ENCODE measurements around the gene CALB2. TPM values are rescaled to one million over a fixed set of nuclear protein-coding genes. Genes with fewer than 3 reads are reported as not detected.

CALB2 gene
- total and polyA plus RNA-seq, 5 donors = 0.95 to 3.3 (median 2.0) TPM

DNA sequence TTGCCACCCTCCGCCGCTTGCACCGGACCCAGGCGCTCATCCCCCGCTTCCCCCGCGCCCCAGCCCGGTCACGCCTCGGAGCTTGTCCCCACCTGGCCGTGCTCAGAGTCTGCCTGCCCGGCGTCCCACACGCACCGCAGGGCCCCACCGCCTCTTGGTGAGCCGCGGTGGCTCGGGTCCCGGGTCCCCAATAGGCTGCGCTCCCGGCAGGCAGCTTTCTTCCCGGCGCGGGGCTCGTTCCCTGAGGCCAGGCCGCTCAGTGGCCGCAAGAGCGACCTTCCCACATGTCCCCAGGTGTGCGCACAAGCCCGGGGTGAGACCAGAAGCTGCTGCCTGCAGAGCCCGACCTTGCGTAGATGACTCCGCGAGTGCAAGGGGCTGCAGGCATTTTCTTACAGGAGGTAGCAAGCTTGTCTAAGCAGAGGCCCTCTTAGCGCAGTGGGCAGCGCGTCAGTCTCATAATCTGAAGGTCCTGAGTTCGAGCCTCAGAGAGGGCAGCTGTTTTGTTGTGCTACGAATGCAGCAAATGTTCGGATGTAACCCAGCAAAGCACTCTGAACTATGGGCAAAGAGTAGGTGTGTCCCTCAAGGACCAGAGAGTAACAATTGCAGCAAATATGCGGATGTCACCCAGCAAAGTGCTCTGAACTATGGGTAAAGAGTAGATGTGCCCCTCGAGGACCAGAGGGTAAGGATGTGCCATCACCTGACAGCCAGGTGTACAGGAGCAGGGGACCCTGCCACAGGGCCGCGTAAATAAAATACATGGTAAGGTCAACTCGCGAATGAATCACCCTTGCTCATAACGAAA, 67.8 kb downstream of the CALB2 start:
- WGBS = 2% methylated on average over 48 of the region's 48 CpGs

DNA sequence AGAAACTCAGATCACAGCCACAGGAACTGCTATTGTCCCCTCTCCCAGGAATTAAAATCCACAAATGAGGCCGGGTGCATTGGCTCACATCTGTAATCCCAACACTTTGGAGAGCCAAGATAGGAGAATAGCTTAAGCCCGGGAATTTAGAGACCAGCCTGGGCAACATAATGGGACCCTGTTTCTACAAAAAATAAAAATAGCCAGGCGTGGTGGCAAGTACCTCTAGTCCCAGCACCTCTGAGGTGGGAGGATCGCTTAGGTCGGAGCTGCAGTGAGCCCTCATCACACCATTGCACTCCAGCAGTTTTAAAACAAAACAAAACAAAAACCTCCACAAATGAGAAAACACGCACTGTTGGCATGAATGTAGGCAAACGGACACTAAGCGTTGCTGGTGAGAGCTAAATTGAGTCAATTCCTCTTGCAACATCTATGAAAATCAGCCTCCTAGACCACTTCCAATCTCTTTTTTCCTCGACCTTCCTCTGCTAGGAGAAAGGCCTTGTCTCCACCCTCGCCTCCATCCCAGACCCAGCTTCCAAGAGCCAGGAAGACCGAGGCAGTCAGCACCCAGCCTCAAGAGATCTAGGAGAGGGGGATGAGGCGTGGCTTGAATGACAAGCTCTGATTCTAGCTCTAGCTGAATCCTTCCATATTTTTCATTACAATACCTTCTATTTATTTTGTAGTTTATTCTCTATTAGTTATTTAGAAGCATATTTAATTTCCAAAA, 68.5 kb downstream of the CALB2 start:
- Histone ChIP-seq H3K9me3 (ENCODE audit: control insufficient read depth, low read length) (no peaks in the 10 kb centered on the region), H3K4me3 (ENCODE audit: low read length) (no peak overlapping the region), H3K27ac (ENCODE audit: low read length) (no peak overlapping the region), H3K4me1 (ENCODE audit: control insufficient read depth, insufficient read depth, low read length) (no peaks in the 10 kb centered on the region), H3K27me3 (ENCODE audit: control insufficient read depth, insufficient read depth) (no peaks in the 10 kb centered on the region)
- 64% methylated on average over 12 of the region's 12 CpGs for whole genome bisulfite sequencing
- ATAC-seq (no peak), DNase-seq (no peak)
- intact Hi-C loops (cut with DNase I) = no loop called here

More for the DNA sequence above, 67.8 kb downstream of the CALB2 start:
- Histone ChIP-seq H3K4me1 (ENCODE audit: control insufficient read depth, insufficient read depth, low read length) (no peaks in the 10 kb centered on the region), H3K4me3 (ENCODE audit: low read length) (no peak overlapping the region), H3K27me3 (ENCODE audit: control insufficient read depth, insufficient read depth) (no peaks in the 10 kb centered on the region), H3K9me3 (ENCODE audit: control insufficient read depth, low read length) (no peaks in the 10 kb centered on the region), H3K27ac (ENCODE audit: low read length) (no peak overlapping the region)
- ATAC-seq = peak in 1 of 2 donors; percentile 39
- intact Hi-C loops (cut with DNase I) = no loop called here
- peak in 1 of 3 donors; percentile 51 for DNase-seq

DNA sequence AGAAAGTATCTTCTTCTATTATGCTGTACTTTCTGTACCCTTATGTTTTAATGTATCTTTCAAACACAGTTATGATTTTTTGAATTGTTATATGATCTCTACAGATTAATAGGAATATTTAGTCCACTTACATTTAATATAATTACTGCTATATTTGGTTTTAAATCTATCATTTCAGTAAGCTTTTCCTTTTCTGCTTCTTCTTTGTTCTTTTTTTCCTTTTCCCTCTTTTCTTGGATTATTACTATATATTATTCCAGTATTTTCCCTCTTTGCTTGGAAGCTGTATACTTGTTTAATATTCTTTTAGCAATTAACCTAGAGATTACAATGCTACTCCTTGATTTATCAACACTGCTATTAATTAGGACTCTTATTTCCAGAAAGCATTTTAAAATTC, 69.9 kb downstream of the CALB2 start:
- Histone ChIP-seq H3K27me3 (ENCODE audit: control insufficient read depth, insufficient read depth) (no peaks in the 10 kb centered on the region), H3K4me1 (ENCODE audit: control insufficient read depth, insufficient read depth, low read length) (no peaks in the 10 kb centered on the region), H3K27ac (ENCODE audit: low read length) (no peak overlapping the region), H3K4me3 (ENCODE audit: low read length) (no peak overlapping the region), H3K9me3 (ENCODE audit: control insufficient read depth, low read length) (no peaks in the 10 kb centered on the region)
- ATAC-seq (no peak), DNase-seq (no peak)
- intact Hi-C loops (cut with DNase I) = no loop called here

DNA sequence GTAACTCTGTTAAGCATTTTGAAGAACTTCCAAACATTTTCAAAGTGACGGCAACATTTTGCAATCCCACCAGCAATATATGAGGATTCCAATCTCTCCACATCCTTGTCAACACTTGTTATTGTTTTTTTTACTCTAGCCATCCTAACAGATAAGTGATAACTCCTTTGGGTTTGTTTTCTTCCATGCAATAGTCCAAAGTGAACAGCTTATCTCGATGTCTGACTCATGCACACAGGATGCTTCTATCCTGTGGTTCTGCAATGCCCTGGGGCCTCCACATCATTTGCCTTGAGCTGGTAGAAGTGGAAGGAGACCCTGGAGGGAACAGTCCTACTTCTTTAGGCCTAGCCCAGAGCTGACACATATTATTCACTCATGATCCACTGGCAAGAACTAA, 70.4 kb downstream of the CALB2 start:
- H3K9me3 ChIP-seq (ENCODE audit: control insufficient read depth, low read length) = no peaks in the 10 kb centered on the region
- no peak overlapping the region for H3K4me3 ChIP-seq (ENCODE audit: low read length)
- no peak for DNase-seq
- no peak overlapping the region for H3K27ac ChIP-seq (ENCODE audit: low read length)
- intact Hi-C loops (cut with DNase I) = no loop called here
- no peak for ATAC-seq
- 78% methylated on average over 2 of the region's 2 CpGs for WGBS
- no peaks in the 10 kb centered on the region for H3K4me1 ChIP-seq (ENCODE audit: control insufficient read depth, insufficient read depth, low read length)
- no peaks in the 10 kb centered on the region for H3K27me3 ChIP-seq (ENCODE audit: control insufficient read depth, insufficient read depth)

DNA sequence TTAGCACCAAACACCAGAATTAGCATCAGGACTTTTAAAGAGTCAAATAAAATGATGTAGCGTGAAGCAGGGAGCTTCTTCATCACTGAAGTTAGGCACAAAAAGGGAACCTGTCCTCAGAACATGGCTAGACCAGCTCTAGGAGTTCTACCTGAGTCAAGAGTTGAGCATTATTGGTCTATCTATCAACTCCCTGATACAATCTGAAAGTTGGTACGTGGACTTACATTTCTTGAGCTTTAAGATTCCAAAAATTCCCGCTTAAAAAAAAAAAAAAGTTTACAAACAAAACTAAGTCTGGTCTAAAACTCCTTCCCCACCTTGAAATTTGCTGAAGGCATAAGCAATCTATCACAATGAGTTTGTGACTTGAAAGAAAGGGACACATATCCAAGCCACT, 71.1 kb downstream of the CALB2 start:
- Histone ChIP-seq H3K9me3 (ENCODE audit: control insufficient read depth, low read length) (no peaks in the 10 kb centered on the region), H3K27me3 (ENCODE audit: control insufficient read depth, insufficient read depth) (no peaks in the 10 kb centered on the region), H3K4me1 (ENCODE audit: control insufficient read depth, insufficient read depth, low read length) (no peaks in the 10 kb centered on the region), H3K27ac (ENCODE audit: low read length) (no peak overlapping the region), H3K4me3 (ENCODE audit: low read length) (no peak overlapping the region)
- no peak for ATAC-seq
- WGBS = 82% methylated on average over 3 of the region's 3 CpGs
- no peak for DNase-seq
- intact Hi-C loops (cut with DNase I) = no loop called here

DNA sequence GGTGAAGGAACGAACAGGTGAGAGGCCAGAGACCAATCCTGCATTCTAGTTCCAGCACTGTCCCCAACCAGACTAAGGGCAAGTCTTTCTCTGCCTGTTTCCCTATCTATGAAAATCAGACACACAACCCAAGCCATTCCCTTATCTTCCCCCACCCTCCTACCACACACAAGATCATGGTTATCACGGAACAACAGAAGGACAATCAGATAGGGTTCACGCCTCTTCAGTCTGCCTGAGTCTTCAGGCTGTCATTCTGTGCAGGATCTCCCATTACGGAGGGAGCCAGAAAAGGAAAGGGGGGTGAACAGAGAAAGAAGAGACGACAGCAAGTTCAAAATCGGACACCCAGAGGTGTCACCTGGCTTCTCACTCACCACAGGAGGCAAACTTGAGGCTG, 72.2 kb downstream of the CALB2 start:
- H3K27ac ChIP-seq (ENCODE audit: low read length) = no peak overlapping the region
- WGBS = 51% methylated on average over 6 of the region's 6 CpGs
- no peaks in the 10 kb centered on the region for H3K9me3 ChIP-seq (ENCODE audit: control insufficient read depth, low read length)
- no peaks in the 10 kb centered on the region for H3K4me1 ChIP-seq (ENCODE audit: control insufficient read depth, insufficient read depth, low read length)
- no peak for ATAC-seq
- no peak overlapping the region for H3K4me3 ChIP-seq (ENCODE audit: low read length)
- no peak for DNase-seq
- intact Hi-C loops (cut with DNase I) = no loop called here
- no peaks in the 10 kb centered on the region for H3K27me3 ChIP-seq (ENCODE audit: control insufficient read depth, insufficient read depth)

DNA sequence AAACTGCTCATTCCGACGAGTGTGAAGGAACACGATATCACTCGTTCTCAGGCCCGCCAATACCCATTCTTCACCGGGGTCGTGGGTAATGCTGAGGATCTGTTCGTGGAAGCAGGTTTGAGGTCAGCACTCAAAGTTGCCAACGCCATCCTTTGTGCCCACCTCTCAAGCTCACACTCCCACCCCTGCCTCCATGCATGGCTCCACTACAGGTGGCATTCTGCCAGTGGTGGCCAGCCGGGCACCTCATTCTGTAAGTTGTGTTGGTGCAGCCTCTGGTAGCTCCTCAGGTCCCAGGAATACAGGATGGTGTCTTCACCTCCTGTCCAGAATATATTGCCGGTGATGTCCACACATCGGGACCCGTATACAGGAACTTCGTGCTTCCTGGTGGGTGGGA, 72.7 kb downstream of the CALB2 start:
- 84% methylated on average over 14 of the region's 14 CpGs for WGBS
- no peak overlapping the region for H3K27ac ChIP-seq (ENCODE audit: low read length)
- H3K27me3 ChIP-seq (ENCODE audit: control insufficient read depth, insufficient read depth) = no peaks in the 10 kb centered on the region
- intact Hi-C loops (cut with DNase I) = no loop called here
- ATAC-seq (no peak), DNase-seq (no peak)
- H3K4me3 ChIP-seq (ENCODE audit: low read length) = no peak overlapping the region
- H3K9me3 ChIP-seq (ENCODE audit: control insufficient read depth, low read length) = no peaks in the 10 kb centered on the region
- H3K4me1 ChIP-seq (ENCODE audit: control insufficient read depth, insufficient read depth, low read length) = no peaks in the 10 kb centered on the region

DNA sequence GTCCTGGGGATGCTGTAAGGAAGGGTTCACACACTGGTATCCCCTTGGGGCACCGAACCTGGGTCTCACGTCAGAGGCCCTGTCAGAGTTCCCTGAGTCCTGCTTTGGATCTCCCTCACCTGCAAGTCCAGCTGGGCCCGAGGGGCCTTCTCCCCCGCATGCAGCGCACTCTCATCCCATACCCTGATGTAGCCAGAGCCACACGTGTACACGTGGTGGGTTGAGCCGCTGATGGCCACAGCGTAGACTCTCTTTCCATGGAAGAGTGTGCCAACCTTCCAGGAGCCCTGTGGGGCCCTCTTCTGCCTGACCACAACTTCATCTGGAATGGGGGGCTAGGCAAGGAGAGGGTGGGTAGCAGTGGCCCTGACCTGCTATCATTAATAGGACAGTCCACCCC, 73.5 kb downstream of the CALB2 start:
- H3K4me1 ChIP-seq (ENCODE audit: control insufficient read depth, insufficient read depth, low read length) = no peaks in the 10 kb centered on the region
- 91% methylated on average over 9 of the region's 9 CpGs for WGBS
- no peak overlapping the region for H3K4me3 ChIP-seq (ENCODE audit: low read length)
- H3K9me3 ChIP-seq (ENCODE audit: control insufficient read depth, low read length) = no peaks in the 10 kb centered on the region
- intact Hi-C loops (cut with DNase I) = no loop called here
- H3K27me3 ChIP-seq (ENCODE audit: control insufficient read depth, insufficient read depth) = no peaks in the 10 kb centered on the region
- no peak overlapping the region for H3K27ac ChIP-seq (ENCODE audit: low read length)
- ATAC-seq = no peak
- DNase-seq = no peak

DNA sequence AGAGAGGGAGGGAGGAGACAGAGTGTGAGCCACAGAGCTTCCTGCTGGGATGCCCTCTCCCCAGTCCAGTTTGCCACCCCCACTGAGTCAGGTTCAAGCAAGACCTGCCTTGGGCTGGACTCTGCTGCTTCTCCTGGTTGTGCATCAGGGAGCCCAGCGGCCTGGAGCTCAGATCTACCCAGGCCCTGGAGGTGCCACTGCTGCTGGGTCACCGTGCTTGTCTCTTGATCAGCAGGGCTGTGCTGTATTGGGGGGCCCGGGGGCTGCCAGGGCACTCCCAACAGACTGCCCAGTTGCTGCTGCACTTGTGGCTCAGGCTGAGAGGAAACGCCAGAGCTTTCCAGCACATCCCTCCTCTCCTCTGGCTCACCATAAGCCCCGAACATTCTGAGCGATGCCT, 74.4 kb downstream of the CALB2 start:
- H3K27ac ChIP-seq (ENCODE audit: low read length) = no peak overlapping the region
- H3K9me3 ChIP-seq (ENCODE audit: control insufficient read depth, low read length) = no peaks in the 10 kb centered on the region
- WGBS = 74% methylated on average over 6 of the region's 6 CpGs
- no peak overlapping the region for H3K4me3 ChIP-seq (ENCODE audit: low read length)
- no peaks in the 10 kb centered on the region for H3K27me3 ChIP-seq (ENCODE audit: control insufficient read depth, insufficient read depth)
- ATAC-seq (no peak), DNase-seq (no peak)
- intact Hi-C loops (cut with DNase I) = no loop called here
- no peaks in the 10 kb centered on the region for H3K4me1 ChIP-seq (ENCODE audit: control insufficient read depth, insufficient read depth, low read length)

DNA sequence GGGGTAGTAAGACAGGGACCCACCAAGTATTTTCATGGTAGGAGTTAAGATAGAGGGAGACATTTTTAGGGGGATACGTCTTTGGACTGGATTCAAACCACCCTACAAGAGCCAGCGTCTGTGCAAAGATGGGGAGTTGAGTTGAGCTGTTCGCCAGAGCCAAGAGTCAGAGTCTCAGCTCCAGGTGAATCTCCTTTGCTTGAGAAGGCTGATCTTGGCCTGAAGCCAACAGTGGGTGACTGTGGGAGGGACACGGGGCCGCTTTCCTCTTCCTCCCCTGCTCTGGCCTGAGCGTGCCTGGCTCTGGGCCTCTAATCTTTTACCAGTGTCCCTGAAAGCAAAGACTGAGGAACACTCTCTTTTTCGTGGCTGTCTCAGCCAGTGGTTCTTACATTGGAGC, 78.0 kb downstream of the CALB2 start:
- intact Hi-C loops (cut with DNase I) = no loop called here
- Histone ChIP-seq H3K27ac (ENCODE audit: low read length) (no peak overlapping the region), H3K9me3 (ENCODE audit: control insufficient read depth, low read length) (no peaks in the 10 kb centered on the region), H3K4me1 (ENCODE audit: control insufficient read depth, insufficient read depth, low read length) (no peaks in the 10 kb centered on the region), H3K27me3 (ENCODE audit: control insufficient read depth, insufficient read depth) (no peaks in the 10 kb centered on the region), H3K4me3 (ENCODE audit: low read length) (no peak overlapping the region)
- 80% methylated on average over 7 of the region's 7 CpGs for WGBS
- DNase-seq (no peak), ATAC-seq (no peak)

DNA sequence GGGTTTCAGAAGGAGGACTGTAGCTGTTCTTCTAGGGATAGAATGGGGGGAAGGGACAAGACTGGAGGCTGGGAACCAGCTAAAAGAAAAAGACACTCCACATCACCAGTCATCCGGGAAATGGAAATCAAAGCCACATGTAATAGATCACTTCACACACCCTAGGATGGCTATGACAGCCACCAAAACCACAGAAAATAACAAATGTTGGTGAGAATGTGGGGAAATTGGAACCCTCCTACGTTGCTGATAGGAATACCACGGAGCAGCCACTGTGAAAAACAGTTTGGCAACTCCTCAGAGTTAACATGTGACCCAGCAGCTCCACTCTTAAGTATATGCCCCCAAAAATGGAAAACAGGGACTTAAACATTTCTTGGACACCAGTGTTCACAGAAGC, 81.0 kb downstream of the CALB2 start:
- Histone ChIP-seq H3K9me3 (ENCODE audit: control insufficient read depth, low read length) (no peaks in the 10 kb centered on the region), H3K27me3 (ENCODE audit: control insufficient read depth, insufficient read depth) (no peaks in the 10 kb centered on the region), H3K27ac (ENCODE audit: low read length) (no peak overlapping the region), H3K4me3 (ENCODE audit: low read length) (no peak overlapping the region), H3K4me1 (ENCODE audit: control insufficient read depth, insufficient read depth, low read length) (no peaks in the 10 kb centered on the region)
- ATAC-seq = no peak
- WGBS = 35% methylated on average over 3 of the region's 3 CpGs
- no peak for DNase-seq
- intact Hi-C loops (cut with DNase I) = no loop called here

Data from right cardiac atrium (tissue), 5 donors.